Sigmoid colon (tissue), 7 donors: Measurements from ENCODE around the gene SLC25A39. TPM values are rescaled to one million over a fixed set of nuclear protein-coding genes. Genes with fewer than 3 reads are reported as not detected.

Experiments used
- DNase-seq: peaks from one replicate; pipeline ENCODE4 v3.0.0-alpha.2; 2019
- H3K27ac ChIP-seq, 4 donors: fragments of 200-600 bp; sonication (generic); one replicate each; pipeline ENCODE4 v1.5.1; 2016 to 2019; ENCODE audit warnings: mild to moderate bottlenecking in 1 of 4
- H3K27me3 ChIP-seq, 3 donors: fragments of 200-600 bp; sonication (generic); one replicate each; pipeline ENCODE4 v1.5.1; 2019; ENCODE audit warnings: mild to moderate bottlenecking in 1 of 3
- H3K36me3 ChIP-seq, 4 donors: fragments of 200-600 bp; sonication (generic); one replicate each; pipeline ENCODE4 v1.5.1; 2016 to 2019
- H3K4me1 ChIP-seq, 4 donors: fragments of 200-600 bp; sonication (generic); one replicate each; pipeline ENCODE4 v1.5.1; 2017 to 2019
- H3K4me3 ChIP-seq, 4 donors: fragments of 200-600 bp; sonication (generic); one replicate each; pipeline ENCODE4 v1.5.1; 2017 to 2019; ENCODE audit warnings: mild to moderate bottlenecking in 2 of 4, moderate library complexity in 1 of 4
- H3K9me3 ChIP-seq, 4 donors: fragments of 200-600 bp in 3 of 4; sonication (generic) in 3 of 4; one replicate each; pipeline versions ENCODE4 v1.5.1 to v1.6.1; 2013 to 2019
- CTCF ChIP-seq, 4 experiments: fragments of 450-650 bp in 3 of 4; fragments of 200-600 bp in 1 of 4; IDR thresholded peaks; one replicate each; pipeline ENCODE4 v1.5.1; 2016 to 2019; ENCODE audit warnings: antibody characterized with exemption in 4 of 4, mild to moderate bottlenecking in 3 of 4, moderate library complexity in 2 of 4
- EP300 ChIP-seq, 4 donors: sonication (generic); formaldehyde crosslinking; IDR thresholded peaks; one replicate each; pipeline ENCODE4 v1.6.1; 2017; ENCODE audit warnings: antibody characterized with exemption in 4 of 4
- POLR2A ChIP-seq, 2 donors: fragments of 450-650 bp; IDR thresholded peaks; one replicate each; pipeline ENCODE4 v1.6.1; 2016; ENCODE audit warnings: antibody characterized with exemption in 2 of 2, mild to moderate bottlenecking in 2 of 2, moderate library complexity in 2 of 2
- POLR2AphosphoS5 ChIP-seq, 4 donors: sonication (generic); formaldehyde crosslinking; IDR thresholded peaks; one replicate each; pipeline ENCODE4 v1.6.1; 2017; ENCODE audit warnings: antibody characterized with exemption in 4 of 4
- WGBS, 2 donors: extraction: QIAGEN DNeasy Blood & Tissue Kit; methylation state at CpG; one replicate each; pipeline ENCODE4 v1.1.7; 2013; 5-methylcytosine and 5-hydroxymethylcytosine counted together
- intact Hi-C: fragments of 100-400 bp; cut with DNase I; formaldehyde crosslinking; loops from one replicate; pipeline ENCODE4 v1.15.1; 2023
- polyA plus RNA-seq, 3 donors: library from polyadenylated mRNA; stranded (reverse); fragments of 200-250 nt; gene quantifications; one replicate each; pipeline ENCODE4 v1.2.3, GENCODE V29; 2013
- total RNA-seq, 4 donors: library from RNA; depleted of rRNA; stranded (reverse); fragments of >200 nt; gene quantifications; one replicate each; pipeline ENCODE4 v1.1.0, GENCODE V29; 2016
- donor health status: healthy with polysubstance abuse.
- donor health status: Bipolar disorder and iron deficiency.
- donor health status: healthy.

The SLC25A39 gene
- total and polyA plus RNA-seq, 7 donors: 39.0 to 163 (median 51.8) TPM

GRCh38 chr17:44317545-44317944 lies 7.1 kb downstream of the SLC25A39 start:
- 80 to 92% methylated on average over 6 of the region's 6 CpGs for WGBS, 2 donors
- intact Hi-C loops: no loop called here

GRCh38 chr17:44315760-44316731 lies 8.6 kb downstream of the SLC25A39 start:
- peaks cover 22 to 55% (median 50%) of the 10 kb centered on the region in 3 donors for H3K27me3 ChIP-seq
- WGBS, 2 donors: 9% methylated on average over 38 of the region's 38 CpGs
- H3K27ac ChIP-seq: no peak overlapping the region
- TF ChIP-seq EP300 (IDR thresholded peaks at IDR 0.05) (no peak), POLR2AphosphoS5 (IDR thresholded peaks at IDR 0.05) (no peak), CTCF (IDR thresholded peaks at IDR 0.05) (no peak), POLR2A (IDR thresholded peaks at IDR 0.05) (no peak)
- H3K4me3 ChIP-seq: no peak overlapping the region
- peaks cover 0 to 14% (median 10%) of the 10 kb centered on the region in 4 donors for H3K4me1 ChIP-seq
- H3K36me3 ChIP-seq: peaks cover 9 to 21% (median 16%) of the 10 kb centered on the region in 4 donors
- intact Hi-C loops: no loop called here
- H3K9me3 ChIP-seq: no peaks in the 10 kb centered on the region
- no peak for DNase-seq

More at GRCh38 chr17:44317545-44317944, 7.1 kb downstream of the SLC25A39 start:
- no peak for DNase-seq
- no peak overlapping the region for H3K27ac ChIP-seq
- peaks cover 22 to 36% (median 30%) of the 10 kb centered on the region in 4 donors for H3K36me3 ChIP-seq
- peaks cover 0 to 14% (median 11%) of the 10 kb centered on the region in 4 donors for H3K4me1 ChIP-seq
- no peak overlapping the region for H3K4me3 ChIP-seq
- no peaks in the 10 kb centered on the region for H3K9me3 ChIP-seq
- peaks cover 22 to 54% (median 45%) of the 10 kb centered on the region in 3 donors for H3K27me3 ChIP-seq
- TF ChIP-seq POLR2AphosphoS5 (IDR thresholded peaks at IDR 0.05) (no peak), EP300 (IDR thresholded peaks at IDR 0.05) (no peak), CTCF (IDR thresholded peaks at IDR 0.05) (no peak), POLR2A (IDR thresholded peaks at IDR 0.05) (no peak)

- no peak for TF ChIP-seq POLR2A (IDR thresholded peaks at IDR 0.05)
- no peak for TF ChIP-seq POLR2AphosphoS5 (IDR thresholded peaks at IDR 0.05)
- TF ChIP-seq CTCF (IDR thresholded peaks at IDR 0.05): no peak
- TF ChIP-seq EP300 (IDR thresholded peaks at IDR 0.05): no peak
- 1% methylated on average over 81 of the region's 81 CpGs for WGBS, 2 donors
- intact Hi-C loops: no loop called here
- peaks cover 0 to 11% (median 8%) of the 10 kb centered on the region in 4 donors for H3K36me3 ChIP-seq
- no peak overlapping the region for H3K27ac ChIP-seq
- H3K4me3 ChIP-seq: peak overlapping the region in 2 of 4 donors; percentile 14 to 15
- no peak for DNase-seq
- no peaks in the 10 kb centered on the region for H3K9me3 ChIP-seq
- peaks cover 22 to 55% (median 50%) of the 10 kb centered on the region in 3 donors for H3K27me3 ChIP-seq
- peaks cover 0 to 14% (median 10%) of the 10 kb centered on the region in 4 donors for H3K4me1 ChIP-seq
These were observed 9.6 kb downstream of the SLC25A39 start for GRCh38 chr17:44314869-44315661.

- WGBS, 2 donors: 31 to 38% methylated on average over 11 of the region's 11 CpGs
- Histone ChIP-seq H3K9me3 (no peaks in the 10 kb centered on the region), H3K27ac (no peak overlapping the region), H3K4me3 (no peak overlapping the region), H3K27me3 (peaks cover 22 to 55% (median 50%) of the 10 kb centered on the region in 3 donors), H3K4me1 (peaks cover 0 to 14% (median 10%) of the 10 kb centered on the region in 4 donors), H3K36me3 (peaks cover 0 to 5% (median 2%) of the 10 kb centered on the region in 4 donors)
- DNase-seq: no peak
- TF ChIP-seq EP300 (IDR thresholded peaks at IDR 0.05) (no peak), POLR2AphosphoS5 (IDR thresholded peaks at IDR 0.05) (no peak), CTCF (IDR thresholded peaks at IDR 0.05) (no peak), POLR2A (IDR thresholded peaks at IDR 0.05) (no peak)
- intact Hi-C loops: no loop called here
These were observed 10.1 kb downstream of the SLC25A39 start for GRCh38 chr17:44314524-44314868.
